ENCODE results near the gene XCL1. TPM values are rescaled to one million over a fixed set of nuclear protein-coding genes. Genes with fewer than 3 reads are reported as not detected.

Gene XCL1
- total RNA-seq, 4 donors from 2014 or later, result 0.66 TPM; not detected in 3

DNA sequence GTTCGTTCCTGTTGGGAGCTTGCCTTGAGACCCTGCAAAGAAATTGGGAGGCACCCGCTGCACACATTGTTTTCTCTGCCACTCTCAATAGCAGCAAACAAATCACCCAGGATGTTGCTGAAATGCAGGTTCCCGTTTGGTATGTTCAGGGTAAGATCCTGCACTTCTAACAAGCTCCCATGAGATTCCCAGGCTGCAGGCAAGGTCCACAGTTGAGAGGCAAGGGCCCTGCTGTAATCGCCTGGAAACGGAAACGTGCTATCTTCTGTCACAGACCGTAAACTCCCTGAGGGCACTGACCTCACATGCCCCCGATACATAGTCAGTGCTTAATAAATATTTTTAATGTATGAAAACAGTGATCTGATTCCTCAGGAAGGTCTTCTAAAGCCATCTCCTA is 37.8 kb downstream of the XCL1 start:
- Histone ChIP-seq H3K4me1 (peaks cover 0 to 25% (median 0%) of the 10 kb centered on the region in 4 donors), H3K27ac (no peak overlapping the region), H3K27me3 (no peaks in the 10 kb centered on the region), H3K9me3 (no peaks in the 10 kb centered on the region), H3K4me3 (no peak overlapping the region), H3K36me3 (no peaks in the 10 kb centered on the region)
- no peak for DNase-seq (ENCODE audit: low spot score in 2 of 2)
- no peak for TF ChIP-seq POLR2A (IDR thresholded peaks at IDR 0.05)
- no peak for TF ChIP-seq EP300 (IDR thresholded peaks at IDR 0.05)
- TF ChIP-seq, protein P1, sequence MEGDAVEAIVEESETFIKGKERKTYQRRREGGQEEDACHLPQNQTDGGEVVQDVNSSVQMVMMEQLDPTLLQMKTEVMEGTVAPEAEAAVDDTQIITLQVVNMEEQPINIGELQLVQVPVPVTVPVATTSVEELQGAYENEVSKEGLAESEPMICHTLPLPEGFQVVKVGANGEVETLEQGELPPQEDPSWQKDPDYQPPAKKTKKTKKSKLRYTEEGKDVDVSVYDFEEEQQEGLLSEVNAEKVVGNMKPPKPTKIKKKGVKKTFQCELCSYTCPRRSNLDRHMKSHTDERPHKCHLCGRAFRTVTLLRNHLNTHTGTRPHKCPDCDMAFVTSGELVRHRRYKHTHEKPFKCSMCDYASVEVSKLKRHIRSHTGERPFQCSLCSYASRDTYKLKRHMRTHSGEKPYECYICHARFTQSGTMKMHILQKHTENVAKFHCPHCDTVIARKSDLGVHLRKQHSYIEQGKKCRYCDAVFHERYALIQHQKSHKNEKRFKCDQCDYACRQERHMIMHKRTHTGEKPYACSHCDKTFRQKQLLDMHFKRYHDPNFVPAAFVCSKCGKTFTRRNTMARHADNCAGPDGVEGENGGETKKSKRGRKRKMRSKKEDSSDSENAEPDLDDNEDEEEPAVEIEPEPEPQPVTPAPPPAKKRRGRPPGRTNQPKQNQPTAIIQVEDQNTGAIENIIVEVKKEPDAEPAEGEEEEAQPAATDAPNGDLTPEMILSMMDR (IDR thresholded peaks at IDR 0.05), result no peak
- 68 to 78% methylated on average over 8 of the region's 8 CpGs for WGBS, 2 donors

DNA sequence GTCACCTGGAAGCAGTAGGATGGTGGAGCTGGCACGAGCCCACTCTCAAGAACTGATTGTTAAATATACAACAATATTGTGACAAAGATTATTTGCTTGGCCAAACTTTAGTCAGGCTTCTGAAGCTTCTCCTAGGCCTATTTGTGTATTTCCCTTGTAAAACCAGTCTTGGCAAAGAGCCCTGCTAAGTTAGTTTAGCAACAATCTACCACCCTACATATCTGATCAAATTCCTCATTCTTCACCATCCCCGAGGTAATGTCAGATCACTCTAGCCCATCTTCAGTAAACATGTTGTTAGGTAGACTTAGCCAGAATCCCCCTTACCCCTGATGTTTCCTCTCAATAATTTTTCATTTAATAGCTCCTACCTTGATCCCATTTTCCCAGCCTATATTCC is 39.6 kb downstream of the XCL1 start:
- no peaks in the 10 kb centered on the region for H3K27me3 ChIP-seq
- H3K4me3 ChIP-seq, result no peak overlapping the region
- DNase-seq (ENCODE audit: low spot score in 2 of 2), result no peak
- peaks cover 0 to 15% (median 0%) of the 10 kb centered on the region in 4 donors for H3K4me1 ChIP-seq
- H3K9me3 ChIP-seq, result no peaks in the 10 kb centered on the region
- no peak for TF ChIP-seq EP300 (IDR thresholded peaks at IDR 0.05)
- no peak overlapping the region for H3K27ac ChIP-seq
- WGBS, 2 donors, result 56 to 81% methylated on average over 2 of the region's 2 CpGs
- no peaks in the 10 kb centered on the region for H3K36me3 ChIP-seq

DNA sequence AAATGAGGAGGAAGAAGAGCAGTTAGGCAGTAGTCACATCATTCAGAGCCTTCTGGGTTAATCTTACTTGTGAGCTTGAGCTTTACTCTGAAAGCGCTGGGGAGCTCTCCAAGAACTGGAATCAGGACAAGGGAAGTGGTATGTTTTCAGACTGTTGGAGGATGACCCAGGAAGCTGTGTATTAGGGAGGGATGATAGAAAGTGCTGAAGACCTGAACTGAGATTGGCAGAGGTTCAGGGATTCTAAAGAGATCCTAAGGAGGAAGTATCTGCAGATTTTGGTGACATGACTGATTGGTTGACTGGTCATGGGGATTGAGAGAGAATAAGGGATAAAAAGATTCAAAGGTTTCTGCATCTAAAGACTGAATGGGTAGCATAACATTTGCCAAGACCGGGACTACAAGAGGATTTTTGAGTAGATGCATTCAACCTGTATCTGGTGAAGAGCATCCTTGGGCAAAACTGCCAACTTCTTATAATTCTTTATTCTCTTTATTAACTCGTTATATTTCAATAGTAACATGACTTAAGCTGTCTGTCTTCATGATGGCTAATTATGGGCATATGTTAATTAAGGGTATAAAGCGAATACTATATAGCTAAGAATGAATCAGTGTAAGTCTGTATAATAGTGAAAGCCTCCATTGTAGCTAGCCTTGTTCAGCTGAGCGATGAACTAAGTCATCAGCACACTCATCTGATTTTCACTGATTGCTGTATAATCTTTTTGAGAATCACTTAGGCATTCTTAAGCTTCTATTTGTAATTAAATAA is 41.8 kb downstream of the XCL1 start:
- TF ChIP-seq, protein P1 (IDR thresholded peaks at IDR 0.05), result no peak
- TF ChIP-seq POLR2A (IDR thresholded peaks at IDR 0.05) (no peak), EP300 (IDR thresholded peaks at IDR 0.05) (no peak)
- H3K4me1 ChIP-seq, result peaks cover 0 to 26% (median 0%) of the 10 kb centered on the region in 4 donors
- 50 to 53% methylated on average over 5 of the region's 5 CpGs for WGBS, 2 donors
- peak overlapping the region in 1 of 4 donors; percentile 3 for H3K27ac ChIP-seq
- no peaks in the 10 kb centered on the region for H3K36me3 ChIP-seq
- no peaks in the 10 kb centered on the region for H3K27me3 ChIP-seq
- H3K4me3 ChIP-seq, result no peak overlapping the region
- H3K9me3 ChIP-seq, result no peaks in the 10 kb centered on the region
- no peak for DNase-seq (ENCODE audit: low spot score in 2 of 2)

DNA sequence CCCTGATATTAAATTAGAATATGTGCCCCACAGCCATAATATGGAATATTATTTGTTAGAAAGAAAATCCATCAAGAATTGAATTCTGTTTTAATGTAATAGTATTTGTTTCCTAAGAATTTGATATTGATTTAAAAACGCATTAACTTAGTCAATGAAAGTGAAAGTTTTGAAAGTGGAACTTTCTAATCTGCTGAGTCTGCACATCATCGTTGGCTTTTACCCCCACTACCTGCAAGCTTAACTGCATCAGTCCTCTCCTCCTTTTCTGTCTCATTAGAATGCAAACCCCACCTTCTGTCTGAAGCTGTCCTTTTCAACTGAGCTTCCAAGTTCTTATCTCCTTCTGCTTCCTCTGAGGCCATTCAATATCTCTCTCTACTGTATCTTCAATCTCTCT is 42.5 kb downstream of the XCL1 start:
- Histone ChIP-seq H3K27ac (peak overlapping the region in 1 of 4 donors; percentile 3), H3K4me3 (no peak overlapping the region), H3K4me1 (peaks cover 0 to 18% (median 0%) of the 10 kb centered on the region in 4 donors), H3K27me3 (no peaks in the 10 kb centered on the region), H3K36me3 (no peaks in the 10 kb centered on the region), H3K9me3 (no peaks in the 10 kb centered on the region)
- WGBS, 2 donors, result 35 to 38% methylated on average over 2 of the region's 2 CpGs
- no peak for TF ChIP-seq POLR2A (IDR thresholded peaks at IDR 0.05)
- TF ChIP-seq, protein P1 (IDR thresholded peaks at IDR 0.05), result no peak
- TF ChIP-seq EP300 (IDR thresholded peaks at IDR 0.05), result no peak
- no peak for DNase-seq (ENCODE audit: low spot score in 2 of 2)

DNA sequence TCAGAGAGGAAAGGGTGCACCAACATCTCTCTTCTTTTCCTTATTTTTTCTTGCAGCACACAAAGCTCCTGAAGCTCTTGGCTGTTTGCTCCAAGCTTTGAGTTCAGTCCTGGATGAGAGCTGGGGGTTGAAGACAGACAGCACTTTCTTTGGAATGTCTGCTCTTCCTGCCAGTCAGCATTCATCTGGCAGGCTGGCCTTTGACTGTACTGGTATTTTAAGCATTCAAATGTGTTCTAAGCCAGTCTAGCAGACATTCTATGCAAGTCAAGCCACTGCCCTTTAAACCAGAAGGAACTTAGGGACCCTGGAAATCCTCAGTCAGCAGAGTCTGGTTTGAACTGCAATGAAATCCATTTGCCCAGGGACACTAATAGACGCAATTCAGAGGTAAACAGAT is 45.0 kb downstream of the XCL1 start:
- H3K4me1 ChIP-seq, result peaks cover 0 to 15% (median 0%) of the 10 kb centered on the region in 4 donors
- H3K9me3 ChIP-seq, result no peaks in the 10 kb centered on the region
- H3K27me3 ChIP-seq, result no peaks in the 10 kb centered on the region
- WGBS, 2 donors, result 8 to 31% methylated on average over 1 of the region's 1 CpG
- DNase-seq (ENCODE audit: low spot score in 2 of 2), result no peak
- H3K27ac ChIP-seq, result peak overlapping the region in 1 of 4 donors; percentile 36
- H3K36me3 ChIP-seq, result no peaks in the 10 kb centered on the region
- no peak overlapping the region for H3K4me3 ChIP-seq
- no peak for TF ChIP-seq EP300 (IDR thresholded peaks at IDR 0.05)
- TF ChIP-seq, protein P1 (IDR thresholded peaks at IDR 0.05), result no peak
- TF ChIP-seq POLR2A (IDR thresholded peaks at IDR 0.05), result no peak
